HG02970 (cell line): Measurements from ENCODE around the gene DGKE.

ENCODE experiments used
- ATAC-seq: cut with Tn5 transposase; IDR thresholded peaks from one replicate; pipeline ENCODE4 v1.9.1; 2021; ENCODE audit warnings: mild to moderate bottlenecking, moderate library complexity, moderate number of reproducible peaks; ENCODE audit not compliant: unreplicated experiment, low FRiP score

Gene DGKE

DNA sequence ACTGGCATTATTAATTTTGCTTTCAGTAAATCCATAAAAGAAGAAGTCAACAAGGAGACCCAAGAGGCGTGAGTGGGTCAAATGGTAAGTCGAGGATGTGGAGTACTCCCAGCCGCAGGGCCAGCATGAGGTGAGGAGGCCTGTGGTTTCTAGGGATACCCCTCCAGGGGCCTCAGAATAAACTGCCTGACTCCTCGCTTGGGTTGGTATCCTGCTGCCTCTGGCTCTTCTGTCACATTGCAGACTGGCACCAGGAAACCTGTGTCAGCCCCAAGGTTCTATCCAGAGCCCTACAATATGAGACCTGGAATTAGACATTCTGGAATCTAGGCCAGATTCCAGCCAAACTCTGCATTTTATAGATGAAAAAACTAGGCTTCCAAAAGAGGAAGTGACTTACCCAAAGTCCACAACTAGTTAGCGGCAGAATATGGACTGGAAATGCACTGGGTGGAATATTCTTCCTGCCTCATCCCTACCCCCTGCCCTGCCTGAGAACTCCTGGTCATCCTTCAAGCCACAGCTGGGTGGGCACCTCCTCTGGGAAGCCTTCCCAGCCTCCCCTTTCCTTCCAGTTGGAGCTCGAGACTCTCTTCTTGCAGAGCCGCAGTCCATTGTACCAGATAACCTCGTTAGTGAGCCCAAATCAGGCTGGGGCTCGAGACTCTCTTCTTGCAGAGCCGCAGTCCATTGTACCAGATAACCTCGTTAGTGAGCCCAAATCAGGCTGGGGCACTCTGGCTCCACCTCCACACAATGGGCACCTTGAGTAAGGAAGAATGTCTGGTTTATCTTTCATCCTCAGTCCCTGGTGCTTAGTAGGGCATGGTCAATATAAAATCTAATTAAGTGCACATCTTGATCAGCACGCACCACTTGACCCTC lies 22.8 kb upstream of the DGKE start:
- ATAC-seq = no peak

DNA sequence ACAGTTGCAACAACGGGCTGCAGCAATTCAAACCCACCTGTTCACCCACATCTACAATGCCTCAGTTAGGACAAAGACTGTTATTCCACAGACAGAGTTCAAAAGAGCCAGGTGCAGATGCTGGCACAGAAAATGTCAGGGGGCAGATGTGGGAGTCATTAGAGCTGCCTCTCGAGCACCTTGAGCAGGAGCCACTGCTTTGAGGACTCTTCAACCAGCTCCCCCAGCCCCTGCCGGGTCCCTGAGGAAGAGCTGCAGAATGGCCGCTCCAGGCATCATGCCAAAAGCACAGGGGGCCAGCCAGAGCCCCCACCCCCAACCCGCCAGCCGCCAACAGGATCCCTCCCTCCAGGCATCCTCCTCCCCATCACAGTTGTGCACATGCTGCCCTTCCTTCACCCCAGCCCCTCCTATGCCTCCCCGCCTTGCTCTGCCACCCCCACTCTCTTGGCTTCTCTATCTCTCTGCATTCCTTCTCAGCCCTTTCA lies 21.0 kb upstream of the DGKE start:
- ATAC-seq = no peak

DNA sequence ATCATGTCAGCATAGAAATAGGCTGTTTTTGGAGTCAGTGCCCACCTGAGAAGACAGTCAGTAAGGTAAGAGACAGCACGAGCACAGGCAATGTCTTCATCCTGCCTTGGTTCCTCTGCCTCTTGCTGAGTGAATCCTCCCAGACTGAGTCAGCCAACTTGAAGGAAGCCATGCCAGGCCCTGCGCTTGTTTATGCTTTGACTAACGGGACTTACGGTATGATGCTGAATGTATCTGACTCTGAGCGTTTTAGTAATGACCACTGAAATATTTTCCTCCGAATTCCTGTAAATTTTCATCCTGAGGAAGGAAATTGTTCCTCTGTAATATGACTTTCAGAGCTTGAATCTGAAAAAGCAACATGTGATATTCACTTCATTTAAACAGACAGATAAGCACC lies 18.2 kb upstream of the DGKE start:
- ATAC-seq = no peak

DNA sequence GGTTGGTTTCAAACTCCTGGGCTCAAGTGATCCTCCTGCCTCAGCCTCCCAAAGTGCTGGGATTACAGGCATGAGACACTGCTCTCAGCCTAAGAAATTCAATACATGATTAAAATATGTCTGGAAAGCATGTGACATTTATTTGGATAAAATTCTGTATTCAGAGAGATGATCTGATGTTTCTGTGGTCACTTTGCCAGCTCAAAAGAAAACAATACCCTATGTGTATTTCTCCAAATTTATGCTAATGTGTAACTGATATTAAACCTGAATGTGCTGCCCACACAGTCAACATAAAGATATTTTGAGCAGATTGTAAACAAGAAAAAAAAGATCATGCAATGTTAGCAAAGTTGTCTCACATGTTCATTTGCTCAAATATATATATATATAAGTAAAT lies 16.9 kb upstream of the DGKE start:
- no peak for ATAC-seq

DNA sequence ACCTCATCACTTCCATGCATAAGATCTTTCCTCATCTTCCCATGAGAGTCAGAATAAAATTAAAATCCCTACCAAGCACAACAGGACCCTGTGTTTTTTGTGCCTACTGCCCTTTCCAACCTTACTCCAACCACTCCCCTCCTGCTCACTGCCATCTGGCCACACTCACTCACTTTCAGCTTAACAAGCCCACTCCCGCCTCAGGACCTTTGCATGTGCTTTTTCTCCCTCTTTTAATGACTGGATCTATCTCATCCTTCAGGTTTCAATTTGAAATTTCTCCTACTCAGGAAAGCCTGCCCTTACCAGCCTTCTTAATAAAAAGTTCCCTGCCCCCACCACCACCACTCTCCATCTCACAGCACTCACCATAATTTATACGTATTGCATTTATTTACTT lies 14.9 kb upstream of the DGKE start:
- ATAC-seq = no peak

DNA sequence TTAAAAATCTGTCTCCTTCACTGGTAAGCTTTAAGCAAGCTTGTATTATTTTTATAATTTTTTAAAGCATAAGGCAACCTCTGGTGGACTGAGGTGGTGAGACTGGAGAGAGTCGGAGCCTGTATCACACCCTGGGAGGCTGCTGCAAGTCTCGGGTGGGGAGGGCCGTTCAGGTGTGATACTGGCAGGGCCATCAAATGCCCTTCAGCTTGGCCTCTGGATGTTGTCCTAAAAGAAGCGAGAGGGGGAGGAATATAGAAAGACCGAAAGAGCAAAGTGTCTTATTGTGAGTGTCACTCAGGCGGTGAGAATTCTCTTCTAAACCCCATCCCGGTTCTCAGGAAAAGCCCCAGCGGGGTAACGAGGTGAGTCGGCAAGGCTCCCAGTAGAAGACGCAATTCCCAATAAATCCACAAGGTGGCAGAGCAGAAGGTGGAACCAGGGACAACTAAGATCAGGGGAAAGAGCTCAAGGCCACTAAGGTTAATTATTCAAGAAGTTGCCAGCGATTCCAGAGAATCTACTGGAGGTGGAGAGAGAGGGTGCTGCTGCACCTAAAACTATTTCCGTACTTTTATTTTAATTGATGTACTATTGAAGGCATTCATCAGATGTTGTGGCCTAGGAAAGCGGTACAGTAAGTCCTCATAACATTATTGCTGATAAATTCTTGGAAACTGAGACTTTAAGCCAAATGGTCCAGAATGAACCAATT lies 14.4 kb upstream of the DGKE start:
- peak; percentile 70 for ATAC-seq

DNA sequence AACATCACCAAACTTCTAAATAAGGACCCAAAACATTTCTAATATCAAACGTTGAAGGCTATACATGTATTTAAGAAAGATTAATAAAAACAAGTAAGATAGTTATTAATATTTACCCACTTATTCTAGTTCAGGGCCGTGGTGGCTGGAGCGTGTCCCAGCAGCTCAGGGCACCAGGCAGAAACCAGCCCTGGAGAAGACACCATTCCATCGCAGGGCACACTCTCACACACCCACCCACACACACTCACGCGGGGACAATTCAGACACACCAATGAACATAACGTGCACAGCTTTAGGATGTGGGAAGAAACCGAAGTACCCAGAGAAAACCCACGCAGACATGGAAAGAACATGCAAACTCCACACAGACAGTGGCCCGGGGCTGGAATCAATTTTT lies 13.7 kb upstream of the DGKE start:
- no peak for ATAC-seq

DNA sequence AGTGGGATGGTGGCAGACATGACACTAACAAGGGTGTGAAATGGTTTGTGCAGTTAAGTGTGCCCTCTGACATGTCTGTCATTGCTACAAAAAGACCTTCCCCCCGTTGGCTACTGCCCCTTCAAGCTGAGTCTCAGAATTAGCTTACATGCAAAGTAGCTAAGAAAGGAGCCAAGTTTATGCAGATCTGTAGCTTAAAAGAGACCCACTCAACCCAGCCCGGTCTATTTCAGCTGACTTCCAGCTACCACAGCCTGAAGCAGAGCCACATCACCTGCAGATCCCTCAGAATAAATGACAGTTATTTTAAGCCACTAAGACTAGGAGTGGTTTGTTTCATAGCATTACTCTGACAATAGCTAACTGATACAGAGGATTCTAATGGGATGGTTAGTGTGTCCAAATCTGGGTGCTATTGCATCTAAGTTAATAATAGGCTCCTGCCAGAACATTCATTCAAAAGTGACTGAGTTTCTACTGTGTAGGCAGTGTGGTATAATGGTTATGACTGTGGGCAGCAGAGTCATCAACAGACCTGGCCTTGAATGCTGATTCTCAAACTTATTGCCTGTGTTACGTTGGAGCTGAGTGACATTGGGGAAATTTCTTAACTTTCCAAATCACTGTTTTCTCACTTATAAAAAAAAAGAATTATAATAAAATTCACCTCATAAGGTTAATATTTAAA lies 12.0 kb upstream of the DGKE start:
- no peak for ATAC-seq

DNA sequence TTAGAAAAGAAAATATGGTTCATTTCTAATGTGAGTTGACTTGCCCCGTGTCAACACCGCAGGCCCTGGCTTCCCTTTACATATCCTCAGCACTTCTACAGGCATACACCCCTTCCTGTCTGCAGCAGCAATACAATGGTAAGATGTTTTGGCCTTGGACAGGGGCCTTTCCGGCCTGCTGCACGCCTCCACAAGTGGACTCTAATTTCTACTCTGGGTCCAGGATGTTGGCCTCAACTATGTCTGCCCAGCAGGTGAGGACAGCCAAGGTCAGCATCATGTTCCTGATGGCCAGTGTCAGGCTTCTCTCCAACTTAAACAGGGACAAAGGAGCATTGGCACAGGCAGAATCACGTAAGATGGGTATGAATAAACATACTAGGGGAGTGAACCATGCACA lies 11.2 kb upstream of the DGKE start:
- ATAC-seq = no peak

DNA sequence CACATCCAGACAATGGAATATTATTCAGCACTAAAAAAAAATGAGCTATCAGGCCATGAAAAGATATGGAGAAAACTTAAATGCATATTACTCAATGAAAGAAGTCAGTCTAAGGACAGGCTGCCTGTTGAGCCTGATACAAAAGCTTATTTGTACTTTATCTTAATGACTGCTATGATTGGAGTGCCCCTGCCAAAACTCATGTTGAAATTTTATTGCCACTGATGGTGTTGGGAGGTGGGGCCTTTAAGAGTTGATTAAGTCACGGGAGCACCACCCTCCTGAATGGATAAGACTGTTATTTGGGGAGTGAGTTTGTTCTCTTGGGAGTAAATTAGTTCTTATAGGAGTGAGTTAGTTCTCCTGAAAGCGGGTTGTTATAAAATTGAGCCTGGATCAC lies 10.1 kb upstream of the DGKE start:
- no peak for ATAC-seq

DNA sequence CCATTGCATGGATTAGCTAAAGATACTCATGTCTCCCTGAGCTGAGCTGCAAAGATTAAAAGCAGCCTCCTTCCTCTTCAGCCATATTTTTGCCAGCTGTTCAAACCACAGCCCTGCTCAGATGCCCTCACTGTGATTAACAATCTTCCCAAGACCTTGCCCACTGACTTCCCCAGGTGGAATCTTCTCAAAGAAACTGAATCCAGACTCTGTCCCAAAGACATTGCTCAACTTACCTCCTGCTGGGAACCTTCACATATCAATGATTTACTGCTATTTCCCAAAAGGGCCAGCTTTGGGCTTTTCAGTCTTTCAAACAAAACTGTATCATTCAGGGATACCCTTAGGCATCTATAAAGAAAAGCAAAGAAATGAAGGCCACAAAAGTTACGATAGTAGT lies 9.4 kb upstream of the DGKE start:
- no peak for ATAC-seq

DNA sequence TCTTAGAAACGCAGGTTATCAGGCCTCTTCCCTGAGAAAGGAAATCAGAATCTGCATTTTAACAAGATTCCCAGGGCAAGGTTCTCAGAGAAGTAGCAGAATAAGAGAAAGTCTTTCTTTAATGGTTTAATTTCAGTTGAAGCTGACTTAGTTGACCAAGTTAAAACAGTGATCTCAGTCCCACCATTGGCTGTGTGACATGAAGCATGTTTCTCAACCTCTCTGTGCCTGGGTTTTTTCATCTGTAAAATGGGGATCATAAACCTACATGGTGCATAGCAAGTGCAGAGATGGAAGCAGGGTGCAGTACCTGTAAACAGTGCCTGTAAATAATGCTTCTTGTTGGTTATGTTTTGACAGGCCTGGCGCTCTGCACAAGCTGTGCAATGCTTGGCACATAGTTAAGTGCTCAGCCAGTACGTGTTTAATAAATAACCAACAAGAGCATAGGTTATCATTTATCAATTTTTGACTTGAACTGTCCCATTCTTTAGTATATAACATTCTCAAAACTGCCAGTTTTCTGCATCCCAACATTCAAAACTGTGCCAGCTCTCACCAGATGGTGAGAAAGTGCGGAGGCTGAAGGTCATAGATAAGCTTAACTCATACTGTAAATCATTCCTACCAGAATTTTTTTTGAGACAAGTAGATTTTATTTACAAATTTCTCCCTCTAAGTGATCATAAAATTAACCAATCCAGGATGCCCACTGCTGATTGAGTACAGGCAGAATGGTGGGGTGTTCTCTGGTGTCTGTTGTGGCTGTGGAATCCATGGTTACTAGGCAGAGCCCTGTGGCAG lies 7.1 kb upstream of the DGKE start:
- no peak for ATAC-seq

DNA sequence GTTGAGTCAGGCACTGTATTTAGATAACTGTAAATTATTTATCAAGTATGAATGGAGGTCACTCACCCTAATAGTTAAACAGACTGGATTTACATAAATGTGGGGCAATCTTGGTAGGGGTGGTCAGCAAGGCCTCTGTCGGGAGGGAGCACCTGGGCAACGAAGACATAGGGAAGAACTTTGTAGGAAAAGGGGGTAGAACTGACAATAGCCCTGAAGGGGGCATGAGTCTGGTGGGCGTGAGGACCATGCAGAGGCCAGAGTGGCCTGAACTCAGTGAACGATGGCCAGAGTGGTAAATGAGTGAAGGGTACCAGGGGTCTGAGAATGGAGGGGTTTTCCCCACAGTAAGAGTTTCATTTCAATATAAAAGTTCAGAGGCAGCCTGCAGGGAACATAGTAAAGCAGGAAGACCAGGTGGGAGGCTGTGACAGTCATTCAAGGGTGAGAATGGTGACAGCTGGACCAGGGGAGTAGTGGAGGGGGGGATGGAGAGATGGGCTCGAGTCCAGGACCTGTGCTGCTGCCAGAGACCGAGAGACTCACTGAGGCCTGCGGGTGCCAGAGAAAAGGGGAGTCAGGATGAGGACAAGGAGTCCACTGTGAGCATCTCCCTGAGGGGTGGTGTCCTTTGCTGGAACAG lies 3.1 kb upstream of the DGKE start:
- ATAC-seq = no peak

DNA sequence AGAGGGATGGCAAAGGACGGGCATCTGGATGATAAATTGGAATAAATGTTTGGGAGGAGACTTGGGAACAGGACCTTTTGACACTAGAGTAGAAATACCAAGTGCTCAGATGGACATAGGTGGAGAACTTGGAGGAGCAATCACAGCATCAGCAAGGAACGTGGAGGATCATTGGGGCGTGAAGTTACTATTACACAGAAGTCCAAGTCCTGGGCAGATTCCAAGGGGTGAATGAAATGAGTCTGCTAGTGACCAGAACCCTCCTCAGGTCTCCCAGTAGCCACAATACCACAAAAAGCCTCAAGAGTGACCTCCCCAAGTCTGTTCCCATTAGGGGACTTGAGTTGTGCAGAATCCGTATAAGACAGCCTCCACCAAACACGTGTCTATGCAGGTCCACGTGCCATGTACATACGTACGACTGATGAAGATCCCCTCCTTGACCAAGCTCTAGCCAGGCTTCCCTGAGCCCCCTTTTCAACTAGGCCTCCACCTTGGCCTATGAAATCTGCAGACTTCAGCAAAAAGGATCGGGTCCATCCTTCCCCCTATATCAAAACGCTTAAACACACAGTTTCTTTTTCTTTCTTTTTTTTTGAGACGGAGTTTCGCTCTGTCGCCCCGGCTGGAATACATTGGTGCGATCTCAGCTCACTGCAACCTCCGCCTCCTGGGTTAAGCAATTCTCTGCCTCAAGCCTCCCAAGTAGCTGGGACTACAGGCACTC lies 2.4 kb upstream of the DGKE start:
- ATAC-seq = no peak

DNA sequence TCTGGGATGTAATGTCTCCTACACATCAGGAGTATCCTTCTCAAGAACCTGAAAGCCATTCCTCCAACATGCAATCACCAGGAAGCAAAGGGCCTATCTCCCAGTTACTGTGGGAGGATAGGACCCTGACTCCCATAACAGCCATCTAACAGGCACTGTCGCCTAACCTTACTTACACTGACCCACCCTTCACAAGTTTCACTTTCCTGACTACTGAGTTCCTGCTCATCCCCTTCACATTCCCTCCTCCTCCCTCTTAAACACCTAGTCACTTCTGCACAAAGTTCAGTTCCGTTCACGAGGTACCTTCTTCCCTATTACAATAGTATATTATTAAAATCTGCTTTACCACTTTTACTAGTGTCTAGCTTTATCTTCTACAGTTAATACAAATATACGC lies 1.5 kb upstream of the DGKE start:
- ATAC-seq = no peak

DNA sequence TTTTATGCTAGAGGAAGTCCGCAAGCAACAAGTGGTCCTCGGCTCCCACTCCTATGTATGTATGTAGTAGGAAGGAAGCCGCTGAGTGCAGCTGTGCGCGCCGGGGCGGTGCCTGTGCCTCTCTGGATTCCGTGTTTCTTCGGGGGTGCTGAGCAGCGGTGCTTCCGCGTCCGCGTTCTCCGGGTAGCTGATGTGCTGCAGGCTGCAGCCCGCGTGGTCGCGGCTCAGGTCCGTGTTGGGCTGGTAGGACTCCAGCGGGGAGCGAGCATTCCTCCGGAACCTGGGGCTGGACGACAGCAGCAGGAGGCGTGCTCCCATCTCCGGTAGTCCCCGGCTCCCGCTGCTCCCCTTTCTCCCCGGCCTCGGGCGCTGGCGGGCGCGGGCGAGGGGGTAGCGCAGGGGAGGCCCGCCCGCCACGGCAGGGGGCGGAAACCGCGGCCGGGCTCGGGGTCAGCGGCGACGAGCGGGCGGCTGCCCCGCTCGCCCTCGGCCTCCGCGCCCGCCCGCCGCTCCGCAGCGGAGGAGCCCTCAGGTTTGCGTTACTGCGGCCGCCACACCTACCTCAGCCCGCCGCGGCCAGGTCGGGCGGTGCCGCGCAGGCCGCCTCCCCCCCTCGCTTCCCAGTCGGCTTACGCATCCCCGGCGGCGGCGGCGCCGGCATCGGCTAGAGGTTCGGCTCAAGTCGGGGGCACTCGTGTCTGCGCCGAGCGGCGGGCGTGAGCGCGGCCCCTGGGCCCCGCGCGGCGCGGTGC lies 718 bp upstream of the DGKE start:
- ATAC-seq = peak; percentile 41

DNA sequence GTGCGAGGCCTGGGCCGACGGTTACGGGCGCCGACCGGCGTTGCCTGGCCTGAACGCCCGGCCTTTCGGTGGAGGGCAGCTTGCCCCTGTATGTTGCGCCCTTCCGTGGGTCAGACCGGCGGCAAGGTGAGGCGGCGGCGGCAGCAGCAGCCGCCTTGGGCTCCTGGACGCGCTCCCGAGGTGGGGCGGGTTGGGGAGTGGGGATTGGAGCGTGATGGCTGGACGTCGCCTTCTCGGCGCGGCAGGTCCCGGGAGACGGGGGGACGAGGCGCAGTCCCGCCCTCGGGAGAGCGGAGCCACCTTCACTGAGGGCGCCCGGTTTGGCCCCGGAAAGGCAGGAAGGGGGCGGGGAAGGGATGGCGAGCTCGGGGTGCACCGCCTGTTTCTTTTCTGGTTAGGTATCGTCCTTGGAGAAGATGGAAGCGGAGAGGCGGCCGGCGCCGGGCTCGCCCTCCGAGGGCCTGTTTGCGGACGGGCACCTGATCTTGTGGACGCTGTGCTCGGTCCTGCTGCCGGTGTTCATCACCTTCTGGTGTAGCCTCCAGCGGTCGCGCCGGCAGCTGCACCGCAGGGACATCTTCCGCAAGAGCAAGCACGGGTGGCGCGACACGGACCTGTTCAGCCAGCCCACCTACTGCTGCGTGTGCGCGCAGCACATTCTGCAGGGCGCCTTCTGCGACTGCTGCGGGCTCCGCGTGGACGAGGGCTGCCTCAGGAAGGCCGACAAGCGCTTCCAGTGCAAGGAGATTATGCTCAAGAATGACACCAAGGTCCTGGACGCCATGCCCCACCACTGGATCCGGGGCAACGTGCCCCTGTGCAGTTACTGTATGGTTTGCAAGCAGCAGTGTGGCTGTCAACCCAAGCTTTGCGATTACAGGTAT lies 671 bp downstream of the DGKE start:
- peak; percentile 17 for ATAC-seq

DNA sequence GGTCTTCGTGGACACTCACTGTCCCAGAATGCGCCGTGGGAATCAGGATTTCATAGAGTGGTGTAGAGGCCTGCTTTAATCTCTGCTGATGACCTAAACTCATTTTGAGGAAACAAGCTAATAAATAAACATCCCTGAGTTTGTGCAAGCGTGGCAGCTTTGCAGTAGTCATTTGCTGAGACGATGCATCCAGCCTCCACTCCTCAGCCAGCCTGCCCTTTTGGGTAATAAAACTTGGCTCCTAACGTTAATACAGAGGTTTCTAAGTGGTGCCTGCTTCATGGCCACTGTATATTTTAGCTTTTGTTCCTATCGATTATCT lies 1.3 kb downstream of the DGKE start:
- no peak for ATAC-seq
